HG02798 (cell line): Measurements from ENCODE around the gene REG3A.

ENCODE experiments used
- ATAC-seq: cut with Tn5 transposase; IDR thresholded peaks from one replicate; pipeline ENCODE4 v1.9.1; 2021; ENCODE audit warnings: mild to moderate bottlenecking; ENCODE audit not compliant: unreplicated experiment, poor library complexity

The REG3A gene

DNA sequence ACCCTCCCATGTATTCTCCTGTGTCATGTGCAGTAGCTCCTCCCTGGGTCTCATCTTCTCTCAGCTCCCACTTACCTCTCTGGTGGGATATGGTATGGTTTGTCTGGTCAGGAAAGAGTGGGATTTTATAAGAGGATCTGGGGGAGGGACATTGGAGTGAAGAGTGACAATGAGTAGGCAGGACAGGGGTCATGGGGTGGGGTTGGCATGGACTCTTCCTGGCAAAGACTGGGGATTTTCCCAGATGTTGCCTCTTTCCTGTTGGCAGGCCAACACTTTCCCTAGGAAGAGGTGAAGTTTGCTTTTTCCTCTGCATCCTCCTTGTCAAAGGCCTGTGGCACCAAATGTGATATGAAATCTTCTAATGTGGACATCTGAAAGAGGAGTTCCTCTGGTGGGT lies at the start of gene REG3A:
REG3A (minus strand) TSS at position 101 of the 400 bp plus-strand sequence. CDS start 348 bp downstream, outside the sequence.
- ATAC-seq, result no peak

DNA sequence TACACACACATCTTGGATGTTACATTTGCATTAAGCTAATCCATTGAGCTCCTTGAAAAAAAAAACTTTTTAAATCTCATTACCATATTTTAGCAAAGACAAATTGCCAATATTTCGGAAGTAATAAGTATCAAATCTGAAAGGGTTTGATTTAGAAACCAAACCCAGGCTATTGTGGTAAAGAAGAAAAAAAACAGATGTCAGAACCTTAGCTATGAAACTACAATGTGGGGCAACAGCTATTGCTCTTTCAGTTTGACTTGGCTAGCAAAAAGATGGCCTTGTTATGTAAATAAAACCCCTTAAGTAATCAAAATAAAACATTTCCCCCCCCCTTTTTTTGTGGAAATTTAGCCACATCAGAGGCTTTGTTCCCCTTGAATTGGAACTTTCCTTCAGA lies 41.2 kb upstream of the REG3A start:
- no peak for ATAC-seq

DNA sequence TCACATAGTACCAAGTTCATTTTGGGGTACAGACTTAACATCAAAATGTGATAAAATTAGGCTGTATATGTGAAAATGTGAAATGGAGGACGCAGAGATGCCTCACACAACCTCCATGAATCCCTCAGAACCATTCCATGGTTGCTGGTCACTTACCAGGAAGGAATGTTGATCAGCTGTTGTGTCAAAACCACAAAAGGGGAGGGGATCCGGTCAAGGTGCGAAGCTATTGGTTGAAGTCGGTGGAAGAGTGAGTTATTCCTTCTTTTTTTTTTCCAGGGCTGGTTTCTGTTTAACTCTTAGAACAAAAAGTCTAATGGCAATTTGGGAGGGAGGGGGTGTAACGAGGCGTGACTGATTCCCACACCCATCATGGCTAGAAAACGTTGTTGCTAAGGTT lies 32.3 kb upstream of the REG3A start:
- ATAC-seq, result no peak

GRCh38 chr2:79191081-79191480 lies 31.5 kb upstream of the REG3A start:
- no peak for ATAC-seq

DNA sequence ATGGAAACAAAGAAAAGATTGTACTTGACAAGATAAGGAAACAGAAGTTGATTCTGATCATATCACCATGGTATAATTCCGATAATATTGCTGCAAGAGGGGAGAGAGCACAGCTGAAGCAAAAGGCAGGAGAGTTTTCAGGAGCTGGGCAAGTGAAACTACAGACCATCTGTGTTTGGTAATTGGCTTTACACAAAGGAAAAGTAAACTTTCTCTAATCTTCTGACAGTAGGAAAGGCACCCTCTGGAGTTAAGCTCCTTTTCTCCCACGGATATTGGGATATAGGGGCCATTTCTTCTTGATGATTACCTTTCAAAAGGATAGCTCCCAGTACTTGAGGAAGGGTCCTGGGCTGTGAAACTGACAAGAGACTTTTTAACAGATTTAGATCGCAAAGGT lies 29.9 kb upstream of the REG3A start:
- no peak for ATAC-seq

DNA sequence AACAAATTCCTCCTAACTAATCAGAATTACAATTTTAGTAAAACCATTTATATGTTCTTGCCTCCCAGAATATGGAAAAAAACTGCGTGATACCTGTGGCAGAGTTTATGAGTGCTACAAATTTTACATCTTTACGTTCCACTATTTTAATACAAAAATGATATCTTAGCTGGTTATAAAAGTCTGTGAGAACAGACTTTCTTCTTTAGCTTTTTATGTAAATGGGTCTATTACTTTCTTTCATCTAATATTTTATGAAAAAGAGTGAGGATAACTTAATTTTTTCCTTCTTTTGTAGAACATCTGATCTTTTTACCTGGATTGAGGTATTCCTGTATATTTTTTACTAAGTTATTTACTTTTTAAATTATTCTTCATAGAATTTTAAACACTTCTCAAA lies 22.1 kb upstream of the REG3A start:
- no peak for ATAC-seq

GRCh38 chr2:79180092-79180491 lies 20.5 kb upstream of the REG3A start:
- ATAC-seq, result no peak

GRCh38 chr2:79179036-79179435 lies 19.5 kb upstream of the REG3A start:
- ATAC-seq, result no peak

- no peak for ATAC-seq
Observed at GRCh38 chr2:79178076-79178674, 18.6 kb upstream of the REG3A start.

- ATAC-seq, result no peak
Observed at GRCh38 chr2:79171348-79171958, 11.9 kb upstream of the REG3A start.

DNA sequence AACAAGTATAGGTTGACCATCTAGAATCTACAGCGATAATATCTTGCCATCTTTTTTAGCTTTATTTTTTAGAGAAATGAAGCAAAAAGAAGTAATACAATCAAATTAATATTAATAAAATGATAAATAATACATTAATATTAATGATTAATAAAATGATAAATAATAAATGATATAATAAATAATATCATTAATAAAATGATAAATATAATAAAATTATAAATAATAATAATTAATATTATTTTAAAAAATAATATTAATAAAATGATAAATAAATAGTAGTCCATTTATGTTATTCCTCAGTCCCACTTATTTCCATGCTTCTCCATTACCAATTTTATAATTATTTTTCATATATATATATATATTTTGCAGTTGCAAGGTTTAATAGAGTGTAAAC lies 3.2 kb upstream of the REG3A start:
- ATAC-seq, result no peak

GRCh38 chr2:79162132-79162531 lies 2.6 kb upstream of the REG3A start:
- no peak for ATAC-seq

GRCh38 chr2:79159030-79159429 lies 523 bp downstream of the REG3A start:
- ATAC-seq, result no peak

DNA sequence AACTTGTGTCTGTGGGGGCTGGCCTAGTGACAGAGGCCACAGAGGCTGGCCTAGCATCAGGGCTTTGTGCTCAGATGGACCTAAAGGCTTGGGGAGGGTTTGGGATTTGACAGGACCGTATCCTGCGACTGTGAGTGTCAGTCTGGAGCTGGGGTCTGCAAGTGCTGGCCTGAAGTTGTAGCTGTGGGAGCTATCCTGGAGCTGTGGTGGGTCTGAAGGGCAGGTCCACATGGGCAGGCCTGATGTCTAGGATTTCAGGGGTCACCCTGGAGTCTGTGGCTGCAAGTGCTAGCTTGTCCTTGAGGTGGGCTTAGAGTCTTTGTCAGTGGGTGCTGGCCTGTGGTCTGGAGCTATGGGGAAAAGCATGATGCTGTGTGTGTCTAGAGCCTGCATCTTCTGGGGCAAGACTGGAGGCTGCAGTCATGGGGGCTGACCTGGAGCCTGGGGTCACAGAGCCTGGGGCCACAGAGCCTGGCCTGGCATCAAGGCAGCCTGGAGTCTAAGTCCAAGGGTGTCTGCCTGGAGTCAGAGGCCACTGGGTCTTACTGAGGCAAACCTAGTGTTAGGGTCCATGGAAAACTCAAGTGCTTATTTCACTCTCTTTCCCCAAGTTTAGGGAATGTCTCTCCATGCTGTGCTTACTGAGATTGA lies 3.6 kb downstream of the REG3A start:
- no peak for ATAC-seq

- ATAC-seq, result no peak
Observed at GRCh38 chr2:79139423-79139822, 20.1 kb downstream of the REG3A start.

- no peak for ATAC-seq
Observed at GRCh38 chr2:79138385-79138784, 21.2 kb downstream of the REG3A start.

GRCh38 chr2:79131687-79132086 lies 27.9 kb downstream of the REG3A start:
- no peak for ATAC-seq

DNA sequence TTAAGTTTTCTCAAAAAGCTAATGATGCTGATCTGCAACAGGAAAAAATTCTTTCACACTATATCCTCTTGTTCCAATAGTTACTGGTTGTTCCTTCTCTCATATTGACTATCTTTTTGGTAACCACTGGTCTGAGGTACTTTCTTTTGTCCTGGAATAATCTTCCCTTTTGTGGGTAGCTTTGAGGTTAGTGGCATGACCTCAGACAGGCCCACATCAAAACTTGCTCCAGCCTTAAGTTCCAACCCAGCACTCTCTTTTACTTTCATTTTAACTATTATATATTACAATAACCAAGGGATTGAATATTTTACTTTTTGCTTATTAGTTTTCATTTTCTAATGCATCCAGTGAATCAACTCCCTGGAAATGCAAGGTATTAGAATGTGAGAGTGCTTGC lies 29.7 kb downstream of the REG3A start:
- no peak for ATAC-seq

- no peak for ATAC-seq
Observed at GRCh38 chr2:79129260-79129659, 30.3 kb downstream of the REG3A start.

DNA sequence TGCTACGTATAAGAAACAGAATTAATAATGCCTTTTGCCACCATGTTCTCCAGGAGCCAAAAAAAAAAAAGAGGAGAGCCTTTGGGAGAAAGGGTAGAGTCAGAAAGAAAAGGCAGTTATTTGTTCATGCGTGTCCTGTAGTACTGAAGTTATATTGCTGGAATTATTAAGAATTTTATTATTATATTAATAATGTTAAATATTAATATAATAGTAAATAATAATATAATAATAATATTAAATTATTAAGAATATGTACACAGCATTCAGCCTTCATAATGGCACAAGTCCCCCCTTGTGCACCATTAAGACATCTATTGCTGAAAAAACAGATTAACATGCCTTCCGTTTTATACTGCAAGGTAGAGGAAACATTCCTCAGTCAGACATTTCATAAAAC lies 31.1 kb downstream of the REG3A start:
- no peak for ATAC-seq

GRCh38 chr2:79125721-79125985 lies 33.9 kb downstream of the REG3A start:
- no peak for ATAC-seq
